GM12874 (cell line): Measurements from ENCODE around the gene LDAH.

Experiments used
- TF ChIP-seq, protein P1 (sequence below): IDR thresholded peaks from 2 replicates; pipeline ENCODE4 v1.5.1; 2011; ENCODE audit warnings: low read depth, mild to moderate bottlenecking, control low read depth, low read length, moderate library complexity; ENCODE audit not compliant: insufficient read depth

Gene LDAH

DNA sequence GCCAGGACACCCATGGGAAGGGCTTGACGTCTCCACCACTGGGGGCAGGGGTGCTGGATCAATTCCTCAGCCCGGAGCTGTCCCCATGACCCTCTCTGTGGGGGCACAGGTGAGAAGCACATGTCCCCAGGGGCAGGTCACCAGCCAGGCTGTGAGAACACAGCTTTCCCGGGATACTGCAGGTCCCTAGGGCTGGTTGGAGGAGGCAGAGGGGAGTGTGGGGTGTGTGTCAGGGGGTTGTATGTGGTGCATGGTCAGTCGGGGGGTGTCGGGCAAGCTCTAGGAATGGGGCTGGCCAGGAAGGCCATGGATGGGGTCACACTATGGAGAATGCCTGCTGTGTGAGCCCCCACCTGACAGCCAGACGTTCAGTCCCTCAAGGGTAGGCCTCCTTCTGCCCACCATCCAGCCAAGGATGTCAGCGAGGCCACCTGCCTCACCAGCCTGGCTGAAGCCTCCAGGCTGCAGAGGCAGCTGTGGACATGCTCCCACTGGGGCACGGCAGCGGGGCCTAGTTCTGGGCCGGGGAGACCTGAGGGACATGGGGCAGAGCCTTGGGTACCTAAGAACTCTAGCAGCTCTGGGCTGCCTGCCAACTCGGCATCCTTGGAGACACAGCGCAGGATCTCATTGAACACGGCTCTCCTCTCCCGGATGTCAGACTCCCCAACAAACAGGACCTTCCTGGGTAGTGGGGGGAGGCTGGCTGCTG, 182.3 kb downstream of the LDAH start:
- TF ChIP-seq, protein P1, sequence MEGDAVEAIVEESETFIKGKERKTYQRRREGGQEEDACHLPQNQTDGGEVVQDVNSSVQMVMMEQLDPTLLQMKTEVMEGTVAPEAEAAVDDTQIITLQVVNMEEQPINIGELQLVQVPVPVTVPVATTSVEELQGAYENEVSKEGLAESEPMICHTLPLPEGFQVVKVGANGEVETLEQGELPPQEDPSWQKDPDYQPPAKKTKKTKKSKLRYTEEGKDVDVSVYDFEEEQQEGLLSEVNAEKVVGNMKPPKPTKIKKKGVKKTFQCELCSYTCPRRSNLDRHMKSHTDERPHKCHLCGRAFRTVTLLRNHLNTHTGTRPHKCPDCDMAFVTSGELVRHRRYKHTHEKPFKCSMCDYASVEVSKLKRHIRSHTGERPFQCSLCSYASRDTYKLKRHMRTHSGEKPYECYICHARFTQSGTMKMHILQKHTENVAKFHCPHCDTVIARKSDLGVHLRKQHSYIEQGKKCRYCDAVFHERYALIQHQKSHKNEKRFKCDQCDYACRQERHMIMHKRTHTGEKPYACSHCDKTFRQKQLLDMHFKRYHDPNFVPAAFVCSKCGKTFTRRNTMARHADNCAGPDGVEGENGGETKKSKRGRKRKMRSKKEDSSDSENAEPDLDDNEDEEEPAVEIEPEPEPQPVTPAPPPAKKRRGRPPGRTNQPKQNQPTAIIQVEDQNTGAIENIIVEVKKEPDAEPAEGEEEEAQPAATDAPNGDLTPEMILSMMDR, result no peak

DNA sequence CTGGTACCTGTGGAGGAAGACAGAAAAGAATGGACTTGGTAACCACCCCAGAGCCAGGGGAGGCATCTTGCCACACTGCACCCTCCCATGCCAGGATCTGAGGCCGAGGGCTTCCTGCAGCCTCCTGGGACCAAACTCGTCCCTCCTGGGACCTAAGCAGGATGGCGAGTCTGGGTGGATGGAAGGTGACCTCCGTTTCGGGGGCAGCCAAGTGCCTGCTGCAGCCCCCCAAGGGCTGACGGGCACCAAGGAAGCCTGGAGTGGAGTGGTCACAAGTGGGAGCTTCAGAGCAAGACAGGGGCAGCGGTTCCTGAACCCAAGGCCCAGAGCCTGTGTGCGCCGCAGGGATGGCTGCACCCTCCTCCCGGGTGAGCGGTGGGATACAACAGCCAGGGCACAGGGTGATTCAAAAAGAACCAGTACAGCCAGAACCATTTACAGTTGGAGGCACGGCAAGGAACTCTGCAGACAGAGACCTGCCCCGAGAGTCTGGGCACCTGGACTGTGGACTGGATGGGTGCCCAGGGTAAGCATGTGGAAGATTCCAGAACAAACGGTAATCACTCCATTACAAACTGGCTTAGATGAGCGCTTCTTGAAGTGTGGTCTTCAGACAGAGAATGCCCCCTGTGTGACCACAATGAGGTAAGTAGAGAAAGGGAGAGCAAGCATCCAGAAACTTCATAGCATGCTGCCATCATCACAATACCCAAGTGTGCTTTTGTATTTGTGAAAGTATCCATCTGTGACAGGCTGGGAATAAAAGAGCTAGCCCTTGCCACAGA, 184.1 kb downstream of the LDAH start:
- TF ChIP-seq, protein P1, result no peak

DNA sequence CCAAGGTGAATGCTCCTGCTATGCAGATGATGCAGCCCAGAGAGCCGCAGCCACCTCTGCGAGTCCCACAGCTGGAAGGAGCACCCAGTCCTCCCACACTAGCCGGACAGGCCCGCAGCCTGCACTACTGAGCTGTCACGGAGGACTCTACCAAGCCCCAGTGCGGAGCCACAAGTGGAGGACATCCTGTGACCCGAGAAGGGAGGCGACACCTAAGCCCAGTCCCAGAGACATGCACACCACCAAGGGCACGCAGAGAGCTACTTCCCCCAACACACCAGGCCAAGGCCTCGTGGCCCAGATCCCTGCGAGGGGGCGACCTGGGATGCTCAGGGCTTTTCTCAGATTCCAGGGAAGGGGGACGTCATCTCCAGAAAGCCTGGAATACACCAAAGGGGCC, 184.9 kb downstream of the LDAH start:
- TF ChIP-seq, protein P1, result no peak

DNA sequence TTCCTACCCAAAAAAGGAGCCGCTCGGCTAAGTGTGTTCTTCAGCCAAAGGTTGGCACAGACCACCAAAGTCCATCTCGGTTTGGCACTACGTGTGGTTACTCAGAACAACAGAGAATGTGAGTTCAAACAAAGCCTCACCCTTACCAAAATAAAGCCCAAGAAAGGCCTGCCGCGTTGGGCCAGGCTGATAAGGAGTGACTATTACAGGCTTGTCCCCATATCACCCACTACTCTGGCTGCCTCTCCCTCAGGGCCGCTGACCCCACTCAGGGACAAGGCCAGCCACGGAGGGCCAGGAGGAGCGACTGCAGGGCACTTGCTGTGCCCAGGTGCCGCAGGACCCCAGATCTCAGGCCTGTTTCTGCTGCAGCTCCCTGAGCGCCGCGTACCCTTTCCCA, 185.8 kb downstream of the LDAH start:
- TF ChIP-seq, protein P1, result no peak

DNA sequence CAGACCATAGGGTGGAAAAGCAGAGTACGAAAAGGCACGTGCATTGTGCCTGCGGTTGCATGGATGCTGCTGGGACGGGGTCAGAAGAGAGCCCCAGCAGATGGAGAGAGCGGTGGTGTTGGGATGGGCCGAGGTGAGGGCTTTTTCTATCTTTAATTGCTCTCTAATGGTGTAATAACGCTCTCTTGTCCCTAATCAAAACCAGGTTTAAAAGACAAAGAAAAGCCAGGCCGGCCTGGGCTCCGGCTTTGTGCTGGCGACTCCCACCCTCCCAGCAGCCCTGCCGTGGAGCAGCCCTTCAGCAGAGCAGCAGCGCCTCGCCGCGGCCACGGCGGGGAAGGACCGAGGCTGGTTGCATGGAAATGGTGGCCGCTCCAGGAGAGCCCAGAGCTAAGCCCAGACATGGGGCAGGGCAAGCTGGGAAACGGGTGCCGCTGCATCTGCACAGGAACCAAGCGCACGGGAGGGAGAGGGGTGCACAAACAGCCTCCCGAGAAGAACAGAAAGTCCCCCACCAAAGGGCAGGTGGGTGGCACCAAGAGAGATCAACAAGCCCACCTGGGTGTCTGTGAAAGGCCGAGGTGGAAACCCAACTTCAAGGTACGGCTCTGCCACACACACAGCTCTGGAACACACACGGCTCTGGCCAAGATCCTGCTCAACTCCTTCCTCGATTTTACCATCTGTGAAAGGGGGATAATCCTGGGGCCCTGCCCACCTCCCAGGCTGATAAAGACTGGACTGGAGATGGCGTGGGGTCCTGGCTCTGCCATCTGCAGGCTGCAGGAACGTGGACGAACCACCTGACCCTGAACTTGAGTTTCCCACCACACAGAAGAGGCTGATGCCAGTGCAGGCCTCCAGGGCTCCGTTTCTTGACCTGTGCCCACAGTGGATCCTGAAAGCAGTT, 187.0 kb downstream of the LDAH start:
- TF ChIP-seq, protein P1, result peak; percentile 86

DNA sequence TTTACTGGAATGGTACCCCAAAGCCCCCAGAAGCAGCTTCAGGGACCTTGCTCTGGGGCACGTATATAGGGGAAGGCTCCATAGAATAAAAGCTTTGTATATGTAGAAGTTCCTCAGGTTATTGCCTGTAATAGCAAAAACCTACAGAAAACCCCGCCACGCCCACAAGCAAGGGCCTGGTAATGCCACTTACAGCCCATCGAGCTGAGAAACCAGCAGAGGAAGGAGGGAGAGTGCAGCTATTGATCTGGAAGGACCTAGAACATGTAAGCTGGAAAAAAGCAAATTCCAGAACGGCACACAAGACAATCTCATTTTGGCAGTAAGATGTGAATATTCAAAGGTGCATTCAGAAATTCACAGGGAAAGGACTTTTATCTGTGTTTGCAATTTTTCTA, 187.8 kb downstream of the LDAH start:
- TF ChIP-seq, protein P1, result no peak
